Erythroblast (primary cell): ENCODE results near the gene JMJD6.

Experiments used
- DNase-seq, 2 experiments: peaks; one replicate each; lab custom pipeline; 2025; lab: John Stamatoyannopoulos, UW
- GATA1 ChIP-seq: IDR thresholded peaks from 2 replicates; pipeline ENCODE4 v1.6.1; 2011; ENCODE audit warnings: low read depth, mild to moderate bottlenecking, control low read depth, low read length, moderate library complexity
- POLR2A ChIP-seq: IDR thresholded peaks from 2 replicates; pipeline ENCODE4 v1.6.1; 2011; ENCODE audit warnings: mild to moderate bottlenecking, low read length

JMJD6 gene

DNA sequence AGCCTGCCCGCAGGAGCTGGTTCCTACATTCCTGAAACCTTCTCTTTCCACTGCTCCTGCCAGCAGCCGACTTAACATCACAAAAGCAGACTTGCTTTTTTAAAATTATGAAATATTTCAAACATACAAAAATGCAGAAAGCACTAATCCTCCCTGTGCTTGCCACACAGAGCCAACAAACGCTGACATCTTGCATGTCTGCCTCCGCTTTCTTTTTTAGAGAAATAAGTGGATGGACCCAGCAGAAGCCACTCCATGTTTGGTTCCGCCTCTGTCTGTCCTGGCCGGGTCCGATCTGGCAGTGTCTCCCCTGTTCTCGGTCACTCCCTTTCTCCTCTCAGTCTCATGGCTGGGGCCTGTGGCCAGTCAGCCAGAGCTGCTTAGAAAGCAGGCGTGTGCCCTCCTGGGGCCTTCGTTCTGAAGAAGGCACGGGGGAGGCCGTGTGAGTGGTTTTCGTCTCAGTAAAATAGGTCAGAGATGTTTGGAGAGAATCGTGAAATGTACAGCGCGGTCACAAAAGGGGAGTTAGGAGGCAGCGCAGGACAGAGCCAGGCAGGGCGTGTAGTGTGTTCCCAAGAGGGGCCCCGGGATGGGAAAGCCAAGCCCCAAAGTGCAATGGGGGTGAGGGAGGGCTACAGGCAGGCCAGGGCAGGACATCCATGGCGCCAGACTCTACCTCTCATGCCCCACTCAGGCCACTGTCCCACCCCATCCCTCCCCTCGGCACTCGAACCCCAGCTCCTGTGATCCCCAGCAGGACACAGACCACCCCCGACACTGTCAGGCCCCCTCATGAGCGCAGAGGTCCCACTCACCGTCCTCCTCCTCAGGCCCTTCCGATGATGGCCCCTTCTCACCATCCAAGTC, 38.9 kb downstream of the JMJD6 start:
- TF ChIP-seq GATA1: no peak
- no peak for TF ChIP-seq POLR2A

DNA sequence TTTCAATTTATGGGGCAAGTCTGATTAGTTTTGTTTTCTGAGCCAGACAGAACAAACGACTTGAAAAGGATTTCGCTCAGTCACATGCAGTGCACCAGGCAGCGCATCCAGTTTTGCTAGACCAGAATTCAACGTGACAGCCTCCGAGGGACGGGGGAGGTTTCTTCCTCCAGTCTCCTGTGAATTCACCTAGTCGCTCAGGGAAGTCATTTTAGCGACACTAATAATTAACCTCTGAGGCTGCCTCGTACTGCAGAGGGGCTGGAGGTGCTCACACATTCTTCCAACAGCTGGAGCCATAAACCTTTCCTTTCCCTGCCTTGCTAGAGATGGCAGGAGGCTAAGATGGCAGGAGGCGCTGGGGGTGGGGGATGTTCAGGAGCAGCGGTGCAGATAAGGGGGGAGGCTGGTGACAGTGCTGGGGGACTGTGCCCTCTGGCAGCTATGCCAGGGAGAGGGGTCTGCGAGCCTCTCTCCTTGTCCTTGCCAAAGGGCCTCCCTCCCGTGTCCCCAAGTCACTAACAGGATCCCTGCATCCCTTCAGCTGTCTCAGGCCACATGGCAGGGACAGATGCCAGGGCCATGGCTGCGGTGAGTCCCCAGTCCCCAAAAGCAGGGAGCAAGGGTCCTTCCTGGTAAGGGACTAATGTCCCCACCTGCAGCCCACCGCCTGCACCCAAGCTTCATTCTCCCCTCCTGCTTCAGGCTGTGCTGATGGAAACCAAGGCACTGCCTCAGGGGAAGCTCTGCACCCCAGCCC, 39.7 kb downstream of the JMJD6 start:
- TF ChIP-seq GATA1 (no peak), POLR2A (no peak)
- DNase-seq: no peak

More for the DNA sequence above, 38.9 kb downstream of the JMJD6 start:
- no peak for DNase-seq

DNA sequence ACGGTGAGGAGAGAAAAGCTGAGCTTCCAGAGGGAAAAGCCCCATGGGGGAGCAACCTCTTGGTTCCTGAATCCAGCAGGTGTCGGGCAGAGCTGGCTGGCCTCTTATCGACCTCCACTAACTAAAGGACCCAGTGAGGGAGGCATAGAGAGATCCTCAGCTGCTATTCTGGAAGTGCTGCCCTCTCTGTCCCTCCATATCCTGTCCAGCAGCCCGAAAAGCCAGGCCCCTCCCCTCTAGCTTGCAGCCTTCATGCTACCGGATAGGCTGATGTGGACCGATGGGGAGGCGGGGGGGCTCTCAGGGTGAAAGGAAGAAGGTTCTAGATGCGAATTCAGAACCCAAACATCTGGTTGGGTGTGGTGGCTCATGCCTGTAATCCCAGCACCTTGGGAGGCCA, 40.6 kb downstream of the JMJD6 start:
- no peak for DNase-seq
- TF ChIP-seq POLR2A (no peak), GATA1 (no peak)

DNA sequence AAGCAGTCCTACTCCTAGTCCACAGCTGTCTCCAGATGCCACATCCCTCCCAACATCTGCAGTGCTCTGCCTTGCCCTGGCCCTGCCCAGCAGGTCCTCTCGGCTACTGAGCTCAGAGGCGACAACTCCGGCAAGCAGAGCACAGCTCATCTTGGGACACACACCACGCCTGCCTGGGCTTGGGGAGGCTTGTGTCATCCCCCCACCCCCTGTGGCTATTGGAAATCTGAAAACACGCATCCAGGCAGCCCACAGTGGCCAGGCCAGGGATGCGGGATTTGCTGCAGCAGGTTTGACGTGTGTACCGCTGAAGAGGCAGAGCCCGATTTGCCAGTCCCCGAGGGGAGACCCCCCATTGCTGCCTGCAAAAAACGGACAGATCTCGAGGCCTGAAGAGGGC, 41.0 kb downstream of the JMJD6 start:
- TF ChIP-seq POLR2A: no peak
- no peak for TF ChIP-seq GATA1
- DNase-seq: no peak

DNA sequence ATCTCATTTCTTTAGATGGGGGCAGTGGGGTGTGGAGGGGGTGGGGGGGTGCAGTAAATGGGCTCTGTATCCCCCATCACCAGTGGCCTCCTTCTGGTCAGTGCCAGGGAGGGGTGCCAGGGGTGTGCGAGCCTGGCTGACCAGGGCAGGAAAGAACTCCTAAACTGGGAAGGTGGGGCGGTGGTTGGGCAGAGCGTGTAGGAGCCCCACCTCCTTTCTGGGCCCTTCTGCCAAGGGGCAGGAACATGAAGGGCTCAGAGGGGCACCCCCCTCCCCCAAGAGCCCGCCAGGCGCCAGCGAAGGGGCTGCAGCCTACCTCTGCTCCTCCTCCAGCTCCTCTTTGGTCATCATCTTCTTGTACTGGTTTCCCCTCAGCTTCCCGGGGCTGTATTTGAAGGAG, 41.6 kb downstream of the JMJD6 start:
- no peak for DNase-seq
- TF ChIP-seq POLR2A: no peak

GRCh38 chr17:76683921-76684745, 42.3 kb downstream of the JMJD6 start:
- no peak for DNase-seq
- TF ChIP-seq GATA1: no peak
- no peak for TF ChIP-seq POLR2A

DNA sequence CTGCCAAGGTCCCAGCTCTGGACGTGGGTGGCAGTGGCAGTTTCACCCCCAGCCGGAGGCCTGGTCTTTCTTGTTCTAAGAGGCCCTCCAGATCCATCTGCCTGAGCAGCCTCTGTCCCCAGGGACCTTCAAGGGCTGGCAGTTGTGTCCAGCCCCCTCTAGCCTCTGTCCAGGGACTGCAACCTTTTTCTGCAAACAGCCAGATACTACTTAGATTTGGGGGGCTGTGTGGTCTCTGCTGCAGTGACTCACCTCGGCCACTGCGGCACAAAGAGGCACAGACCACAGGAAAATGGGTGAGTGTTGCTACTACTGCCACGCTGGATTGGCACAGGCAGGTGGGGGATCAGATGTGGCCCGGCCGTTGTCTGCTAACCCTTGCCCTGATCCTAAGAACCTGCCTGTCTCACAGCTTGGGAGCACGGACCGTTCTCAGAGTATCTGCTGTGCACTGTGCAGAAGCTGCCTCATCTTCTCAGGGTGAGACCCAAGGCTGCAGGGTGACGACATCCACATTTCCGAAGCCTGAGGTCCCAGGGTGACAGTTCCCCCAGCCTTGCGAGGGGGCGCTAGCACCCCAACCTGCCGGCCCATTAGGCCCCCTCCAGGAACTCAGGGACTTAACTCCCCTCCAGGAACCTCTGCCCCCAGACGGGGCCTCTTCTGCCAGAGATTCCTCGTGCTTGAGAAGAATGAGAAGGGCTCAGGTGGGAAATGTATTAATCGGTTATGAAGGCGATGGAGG, 43.2 kb downstream of the JMJD6 start:
- TF ChIP-seq GATA1 (no peak), POLR2A (no peak)
- peak; percentile 26 to 30 for DNase-seq

DNA sequence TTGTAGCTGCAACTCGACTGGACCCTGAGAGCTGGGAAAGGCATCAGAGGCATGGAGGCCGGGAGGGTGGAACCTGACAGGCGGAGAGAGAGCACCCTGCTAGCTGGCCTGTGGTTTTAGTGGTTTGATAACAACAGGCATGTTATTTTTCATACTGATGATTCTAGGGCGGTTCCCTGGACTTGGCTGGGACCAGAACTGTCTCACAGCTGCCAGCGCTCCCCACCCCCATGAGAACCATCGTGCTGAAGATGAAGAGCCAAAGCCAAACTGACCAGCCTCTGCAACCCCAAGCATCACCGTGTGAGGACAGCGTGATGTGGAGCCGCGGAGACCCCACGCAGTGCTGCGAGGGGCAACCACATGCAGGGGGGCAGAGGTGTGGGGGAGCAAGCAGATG, 44.1 kb downstream of the JMJD6 start:
- peak; percentile 71 to 83 for DNase-seq
- TF ChIP-seq GATA1 (no peak), POLR2A (no peak)

DNA sequence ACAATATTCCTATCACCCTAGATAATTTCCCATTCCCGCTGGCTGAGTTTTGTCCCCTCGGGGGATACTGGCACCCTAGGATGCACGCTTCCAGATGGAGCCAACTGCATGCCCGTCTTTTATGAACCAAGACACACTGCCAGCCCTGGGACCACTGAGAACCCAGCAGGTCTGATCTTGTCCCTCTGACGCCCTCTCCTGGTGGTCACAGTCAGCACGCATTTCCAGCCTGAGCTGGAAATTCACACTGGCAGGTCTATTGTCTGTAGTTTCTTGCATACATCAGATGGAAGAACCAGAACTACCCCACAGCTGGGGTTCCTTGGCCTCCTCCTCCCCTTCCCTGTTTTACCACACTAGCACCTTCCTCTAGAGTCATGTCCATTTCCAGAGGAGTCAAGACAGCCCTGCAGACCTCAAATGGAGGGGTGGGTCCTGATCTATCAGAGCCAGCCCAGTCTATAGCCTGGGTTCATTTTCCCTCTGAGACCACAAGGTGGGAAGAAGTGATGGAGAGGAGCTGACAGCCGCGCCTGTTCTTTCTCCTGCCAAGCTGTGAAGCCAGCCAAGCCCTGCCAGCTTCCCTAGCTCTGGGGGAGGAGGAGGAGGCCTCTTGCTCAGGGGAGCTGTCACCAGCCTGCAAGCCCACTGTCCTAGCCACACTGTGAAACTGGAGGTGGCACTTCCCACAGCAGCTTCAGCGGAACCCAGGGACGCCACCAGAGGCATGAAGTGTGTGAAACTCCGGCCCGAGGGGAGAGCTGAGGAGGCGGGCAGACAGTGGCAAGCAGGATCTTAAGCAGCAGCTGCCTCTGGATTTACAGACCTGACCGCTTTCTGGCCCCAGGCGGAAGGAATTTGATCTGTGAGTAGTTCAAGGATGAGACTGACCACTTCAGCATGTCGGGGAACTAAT, 44.9 kb downstream of the JMJD6 start:
- DNase-seq: peak; percentile 73 to 81
- TF ChIP-seq POLR2A: no peak
- TF ChIP-seq GATA1: no peak

DNA sequence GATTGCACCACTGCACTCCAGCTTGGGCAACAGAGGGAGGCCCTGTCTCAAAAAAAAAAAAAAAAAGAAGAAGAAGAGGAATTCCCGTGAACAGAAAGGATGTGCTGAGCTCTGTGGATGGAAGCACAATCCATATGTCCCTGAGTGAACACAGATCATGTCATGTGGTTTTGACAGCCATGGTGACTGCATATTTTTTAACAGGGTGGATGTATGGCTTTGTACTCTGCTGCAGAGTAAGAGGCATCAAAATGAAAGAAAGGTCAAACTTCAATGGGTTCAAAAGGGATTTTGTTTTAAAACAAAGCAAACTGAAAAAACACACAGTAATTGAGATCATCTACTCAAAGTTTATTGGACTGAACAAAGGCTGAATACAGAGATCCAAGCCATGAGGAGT, 47.2 kb downstream of the JMJD6 start:
- DNase-seq: no peak
- no peak for TF ChIP-seq POLR2A
- no peak for TF ChIP-seq GATA1

DNA sequence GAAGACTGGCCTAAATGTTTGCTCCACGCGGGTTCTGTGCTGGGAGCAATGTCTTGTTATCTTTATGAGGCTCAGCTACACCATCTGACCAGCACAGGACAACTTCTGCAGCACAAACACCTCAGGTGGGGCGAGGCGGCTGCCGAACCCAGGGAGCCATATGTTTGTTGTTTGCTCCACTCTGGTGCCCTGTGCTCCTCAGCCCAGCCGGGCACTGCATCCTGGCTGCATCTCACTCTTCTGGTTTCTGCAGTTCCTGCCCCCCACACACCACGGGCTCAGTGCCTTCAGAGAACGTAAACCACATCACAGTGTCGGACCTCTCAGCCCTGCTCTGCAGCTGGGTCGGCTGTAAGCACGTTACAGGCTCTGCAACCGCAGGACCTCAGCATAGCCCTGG, 48.1 kb downstream of the JMJD6 start:
- DNase-seq: no peak
- TF ChIP-seq GATA1: no peak
- no peak for TF ChIP-seq POLR2A

GRCh38 chr17:76677406-76677805, 49.0 kb downstream of the JMJD6 start:
- DNase-seq: no peak
- TF ChIP-seq GATA1 (no peak), POLR2A (no peak)
